Transverse colon (tissue), 4 donors: Measurements from ENCODE around the gene UNC93B1. TPM values are rescaled to one million over a fixed set of nuclear protein-coding genes. Genes with fewer than 3 reads are reported as not detected.

Experiments used
- DNase-seq: peaks from one replicate; pipeline ENCODE4 v3.0.0-alpha.2; 2019
- H3K27ac ChIP-seq, 4 donors: fragments of 200-600 bp; sonication (generic); 2 replicates each; pipeline ENCODE4 v1.5.1; 2016 to 2018; ENCODE audit warnings: inconsistent platforms in 4 of 4
- H3K27me3 ChIP-seq: fragments of 200-600 bp; sonication (generic); 2 replicates; pipeline ENCODE4 v1.5.1; 2017; ENCODE audit warnings: inconsistent platforms
- H3K36me3 ChIP-seq, 4 donors: fragments of 200-600 bp; sonication (generic); 2 replicates each; pipeline ENCODE4 v1.5.1; 2017 to 2019; ENCODE audit warnings: inconsistent platforms in 4 of 4
- H3K4me1 ChIP-seq, 4 donors: fragments of 200-600 bp; sonication (generic); 2 replicates each; pipeline ENCODE4 v1.5.1; 2017 to 2020; ENCODE audit warnings: inconsistent platforms in 4 of 4
- H3K4me3 ChIP-seq, 4 donors: fragments of 200-600 bp; sonication (generic); 1 replicate in 1 of 4; 2 replicates in 3 of 4; pipeline versions ENCODE4 v1.5.1 to v1.6.1; 2017 to 2019; ENCODE audit warnings: inconsistent platforms in 4 of 4
- H3K9me3 ChIP-seq, 2 donors: fragments of 200-600 bp; sonication (generic); 2 replicates each; pipeline ENCODE4 v1.5.1; 2017 to 2019; ENCODE audit warnings: inconsistent platforms in 2 of 2
- CTCF ChIP-seq, 5 experiments: fragments of 200-600 bp in 3 of 5; fragments of 450-650 bp in 2 of 5; sonication (generic) in 3 of 5; IDR thresholded peaks; 1 replicate in 2 of 5; 2 replicates in 3 of 5; pipeline ENCODE4 v1.5.1; 2016 to 2017; ENCODE audit warnings: antibody characterized with exemption in 5 of 5, inconsistent platforms in 3 of 5, mild to moderate bottlenecking in 2 of 5, moderate library complexity in 1 of 5
- EP300 ChIP-seq: sonication (generic); formaldehyde crosslinking; IDR thresholded peaks from one replicate; pipeline ENCODE4 v1.6.1; 2017; ENCODE audit warnings: antibody characterized with exemption, low read depth
- POLR2A ChIP-seq: fragments of 450-650 bp; IDR thresholded peaks from one replicate; pipeline ENCODE4 v1.6.1; 2016; ENCODE audit warnings: antibody characterized with exemption, mild to moderate bottlenecking, moderate library complexity
- POLR2AphosphoS5 ChIP-seq, 3 donors: sonication (generic); formaldehyde crosslinking; IDR thresholded peaks; one replicate each; pipeline ENCODE4 v1.6.1; 2016; ENCODE audit warnings: antibody characterized with exemption in 3 of 3
- WGBS, 2 donors: methylation state at CpG; one replicate each; pipeline ENCODE4 v1.1.5; 2018; ENCODE audit warnings: low coverage in 1 of 2; 5-methylcytosine and 5-hydroxymethylcytosine counted together
- in situ Hi-C, 4 donors: fragments of 200-750 bp; cut with MboI; loops; one replicate each; pipeline versions ENCODE4 v1.15.0 to v1.15.1; 2017; ENCODE audit warnings: low sequenced_read_pairs in 3 of 4, low pct_ligation_motif_present in 1 of 4, low pct_unique_long_range_greater_than_20kb in 1 of 4
- intact Hi-C: fragments of 100-400 bp; cut with DNase I; formaldehyde crosslinking; loops from one replicate; pipeline ENCODE4 v1.15.1; 2023; ENCODE audit warnings: low total_unique reads
- total RNA-seq, 4 donors: library from RNA; depleted of rRNA; stranded (reverse); fragments of >200 nt; gene quantifications; one replicate each; pipeline ENCODE4 v1.1.0, GENCODE V29; 2016

The UNC93B1 gene
- total RNA-seq, 4 donors from 2014 or later = 32.2 to 67.7 (median 54.7) TPM

- H3K27ac ChIP-seq = no peak overlapping the region
- H3K9me3 ChIP-seq = no peaks in the 10 kb centered on the region
- no peaks in the 10 kb centered on the region for H3K27me3 ChIP-seq
- peaks cover 14 to 27% (median 17%) of the 10 kb centered on the region in 4 donors for H3K4me1 ChIP-seq
- H3K4me3 ChIP-seq = no peak overlapping the region
- no peaks in the 10 kb centered on the region for H3K36me3 ChIP-seq
- no peak for TF ChIP-seq POLR2AphosphoS5 (IDR thresholded peaks at IDR 0.05)
- no peak for TF ChIP-seq CTCF (IDR thresholded peaks at IDR 0.05)
- no peak for TF ChIP-seq POLR2A
- TF ChIP-seq EP300 = no peak
- intact Hi-C loops = no loop called here
- no peak for DNase-seq
- in situ Hi-C loops = no loop called here
- 64 to 100% methylated on average over 1 to 13 of the region's 13 CpGs for WGBS, 2 donors
Observed at GRCh38 chr11:68016161-68016903, 12.4 kb upstream of the UNC93B1 start.

- intact Hi-C loops (no loop called here), in situ Hi-C loops (no loop called here)
- no peaks in the 10 kb centered on the region for H3K27me3 ChIP-seq
- DNase-seq = no peak
- H3K27ac ChIP-seq = no peak overlapping the region
- H3K9me3 ChIP-seq = no peaks in the 10 kb centered on the region
- H3K4me1 ChIP-seq = peaks cover 21 to 36% (median 25%) of the 10 kb centered on the region in 4 donors
- TF ChIP-seq EP300 = no peak
- TF ChIP-seq POLR2A = no peak
- TF ChIP-seq POLR2AphosphoS5 (IDR thresholded peaks at IDR 0.05) = no peak
- no peak for TF ChIP-seq CTCF (IDR thresholded peaks at IDR 0.05)
- WGBS, 2 donors = 94 to 100% methylated on average over 7 to 8 of the region's 8 CpGs
- H3K36me3 ChIP-seq = no peaks in the 10 kb centered on the region
- no peak overlapping the region for H3K4me3 ChIP-seq
Observed at GRCh38 chr11:68015467-68015866, 11.6 kb upstream of the UNC93B1 start.

- Histone ChIP-seq H3K9me3 (no peaks in the 10 kb centered on the region), H3K4me3 (no peak overlapping the region), H3K27me3 (no peaks in the 10 kb centered on the region), H3K27ac (peak overlapping the region; percentile 48 to 95 (median 58)), H3K36me3 (no peaks in the 10 kb centered on the region), H3K4me1 (peaks cover 25 to 41% (median 30%) of the 10 kb centered on the region in 4 donors)
- TF ChIP-seq POLR2AphosphoS5 (IDR thresholded peaks at IDR 0.05) (no peak), CTCF (IDR thresholded peaks at IDR 0.05) (no peak), POLR2A (no peak), EP300 (no peak)
- DNase-seq = no peak
- WGBS, 2 donors = 81% methylated on average over 10 of the region's 19 CpGs; no CpG with 5 or more reads in 1 of the 2 donors
- intact Hi-C loops = no loop called here
- in situ Hi-C loops = no loop called here
Observed at GRCh38 chr11:68014947-68015447, 11.1 kb upstream of the UNC93B1 start.

GRCh38 chr11:68014157-68014946, 10.5 kb upstream of the UNC93B1 start:
- Histone ChIP-seq H3K36me3 (no peaks in the 10 kb centered on the region), H3K9me3 (no peaks in the 10 kb centered on the region), H3K27ac (peak overlapping the region; percentile 48 to 95 (median 58)), H3K4me3 (no peak overlapping the region), H3K27me3 (no peaks in the 10 kb centered on the region), H3K4me1 (peaks cover 32 to 47% (median 37%) of the 10 kb centered on the region in 4 donors)
- in situ Hi-C loops = no loop called here
- peak; percentile 80 for DNase-seq
- intact Hi-C loops = no loop called here
- WGBS, 2 donors = 33 to 34% methylated on average over 1 to 16 of the region's 16 CpGs
- peak; percentile 49 for TF ChIP-seq POLR2A
- peak in 2 of 3 donors; percentile 6 to 32 for TF ChIP-seq POLR2AphosphoS5 (IDR thresholded peaks at IDR 0.05)
- no peak for TF ChIP-seq CTCF (IDR thresholded peaks at IDR 0.05)
